Measurements from ENCODE around the gene SMIM15. TPM values are rescaled to one million over a fixed set of nuclear protein-coding genes. Genes with fewer than 3 reads are reported as not detected.
A peak's percentile ranks its signal among the peaks of the same experiment; 100 is the strongest.

Gene SMIM15
- total and polyA plus RNA-seq, 2 of the 13 experiments (the other 11 are each of a cell fraction or from before 2014, with no cell fraction given) = 12.7 to 58.2 TPM

GRCh38 chr5:61162010-61162831, at the start of gene SMIM15 (continued):
- TF ChIP-seq PRDM4 (CRISPR knock-in tag; IDR thresholded peaks at IDR 0.05; ENCODE audit: borderline replicate concordance) = no peak
- peak; percentile 83 for TF ChIP-seq PATZ1 (CRISPR knock-in tag; IDR thresholded peaks at IDR 0.05)
- peak; percentile 53; the same call in 1 of the 2 replicates for TF ChIP-seq MEIS1 (CRISPR knock-in tag; IDR thresholded peaks at IDR 0.05; ENCODE audit: borderline replicate concordance)
- no peak for TF ChIP-seq ZNF484 (CRISPR knock-in tag; IDR thresholded peaks at IDR 0.05; ENCODE audit: borderline replicate concordance, low read depth)
- no peak for TF ChIP-seq FIP1L1 (IDR thresholded peaks at IDR 0.05; ENCODE audit: borderline replicate concordance, insufficient read depth, low read depth, low read length)
- TF ChIP-seq ZBTB1 (CRISPR knock-in tag; IDR thresholded peaks at IDR 0.05; ENCODE audit: borderline replicate concordance) = no peak
- TF ChIP-seq HIVEP1 (CRISPR knock-in tag; IDR thresholded peaks at IDR 0.05) = 0 out of 2 replicates have a peak, but pooled peaks have one; percentile 38
- TF ChIP-seq POGZ (CRISPR knock-in tag; IDR thresholded peaks at IDR 0.05) = peak; percentile 96
- peak; percentile 81; the same call in 1 of the 2 replicates for TF ChIP-seq ZNF510 (CRISPR knock-in tag; IDR thresholded peaks at IDR 0.05; ENCODE audit: low read depth)
- TF ChIP-seq BCL6 (CRISPR knock-in tag; IDR thresholded peaks at IDR 0.05) = peak; percentile 43; the same call in 1 of the 2 replicates
- TF ChIP-seq ZSCAN21 (CRISPR knock-in tag; IDR thresholded peaks at IDR 0.05; ENCODE audit: borderline replicate concordance) = peak; percentile 73; the same call in 1 of the 2 replicates
- TF ChIP-seq ZNF670 (CRISPR knock-in tag; IDR thresholded peaks at IDR 0.05; ENCODE audit: borderline replicate concordance) = peak; percentile 39; the same call in 1 of the 2 replicates
- TF ChIP-seq ZC3H13 (CRISPR knock-in tag; IDR thresholded peaks at IDR 0.05) = peak; percentile 85; the same call in 1 of the 2 replicates
- 0 out of 2 replicates have a peak, but pooled peaks have one; percentile 45 for TF ChIP-seq ZNF83 (CRISPR knock-in tag; IDR thresholded peaks at IDR 0.05; ENCODE audit: borderline replicate concordance)
- TF ChIP-seq MTERF4 (CRISPR knock-in tag; IDR thresholded peaks at IDR 0.05) = peak; percentile 72; the same call in 1 of the 2 replicates
- TF ChIP-seq ZMYM4 (CRISPR knock-in tag; IDR thresholded peaks at IDR 0.05) = peak; percentile 88; the same call in 1 of the 2 replicates
- peak; percentile 83 for TF ChIP-seq HNRNPLL (IDR thresholded peaks at IDR 0.05; ENCODE audit: low read depth, low read length, poor library complexity, severe bottlenecking)
- no peak; a peak in 1 of 4 replicates for TF ChIP-seq KLF16 (CRISPR knock-in tag; IDR thresholded peaks at IDR 0.05)
- no peak for TF ChIP-seq ZNF713 (CRISPR knock-in tag; IDR thresholded peaks at IDR 0.05)
- no peak for TF ChIP-seq MAFK (conservative IDR thresholded peaks at IDR 0.05 in 1 of 2, IDR thresholded peaks at IDR 0.05 in 1 of 2; ENCODE audit: low read length in 2 of 2)
